GM21723 (cell line): ENCODE measurements around the gene GLIS2.

ENCODE experiments used
- ATAC-seq: cut with Tn5 transposase; IDR thresholded peaks from one replicate; pipeline ENCODE4 v1.9.1; 2021; ENCODE audit warnings: mild to moderate bottlenecking, moderate library complexity; ENCODE audit not compliant: unreplicated experiment

The GLIS2 gene

DNA sequence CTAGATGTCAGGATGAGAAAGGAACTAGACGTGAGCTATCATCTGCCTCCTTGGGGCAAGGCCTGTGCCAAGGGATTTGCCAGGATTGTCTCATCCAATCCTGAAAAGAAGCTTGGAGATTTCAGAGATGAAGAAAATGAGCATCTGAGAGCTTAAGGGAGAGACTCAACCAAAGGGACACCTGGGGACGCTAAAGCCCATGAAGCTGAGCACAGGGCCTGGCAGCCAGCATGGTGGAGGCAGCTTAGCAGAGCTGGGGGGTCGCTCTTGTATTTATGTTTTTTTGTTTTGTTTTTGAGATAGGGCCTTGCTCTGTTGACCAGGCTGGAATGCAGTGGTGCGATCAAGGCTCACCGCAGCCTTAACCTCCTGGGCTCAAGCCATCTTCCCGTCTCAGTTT lies 18.4 kb upstream of the GLIS2 start:
- no peak for ATAC-seq

DNA sequence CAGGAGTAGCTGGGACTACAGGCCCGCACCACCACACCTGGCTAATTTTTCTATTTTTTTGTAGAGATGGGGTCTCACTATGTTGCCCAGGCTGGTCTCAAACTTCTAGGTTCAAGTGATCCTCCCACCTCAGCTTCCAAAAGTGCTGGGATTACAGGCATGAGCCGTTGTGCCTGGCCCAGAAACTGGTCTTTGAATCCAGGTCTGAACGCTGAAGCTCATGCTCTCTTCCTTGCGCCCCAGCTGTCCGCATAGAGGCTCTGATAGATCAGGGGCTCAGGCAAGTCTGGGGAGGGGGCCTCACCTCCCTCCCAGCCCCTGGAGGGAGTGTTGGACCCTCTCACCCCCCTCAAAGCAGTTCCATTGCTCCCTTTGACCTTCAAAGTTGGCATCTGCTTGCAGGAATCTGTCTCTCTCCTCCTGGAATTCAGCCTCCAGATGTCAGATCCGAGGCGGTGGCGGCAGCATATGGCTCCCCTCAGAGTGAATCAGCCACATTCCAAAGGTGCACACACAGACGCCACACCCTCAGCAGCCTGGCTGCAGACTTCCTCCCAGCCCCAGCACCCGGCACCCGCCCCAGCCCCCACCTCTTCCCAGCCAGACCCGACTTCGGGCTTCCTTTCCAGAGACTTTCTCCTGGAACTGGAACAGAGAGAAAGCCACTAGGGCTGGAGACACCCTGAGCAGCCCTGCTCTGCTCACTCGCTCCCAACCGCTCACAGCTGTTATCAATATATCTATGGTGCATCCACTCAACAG lies 16.9 kb upstream of the GLIS2 start:
- ATAC-seq, result no peak

DNA sequence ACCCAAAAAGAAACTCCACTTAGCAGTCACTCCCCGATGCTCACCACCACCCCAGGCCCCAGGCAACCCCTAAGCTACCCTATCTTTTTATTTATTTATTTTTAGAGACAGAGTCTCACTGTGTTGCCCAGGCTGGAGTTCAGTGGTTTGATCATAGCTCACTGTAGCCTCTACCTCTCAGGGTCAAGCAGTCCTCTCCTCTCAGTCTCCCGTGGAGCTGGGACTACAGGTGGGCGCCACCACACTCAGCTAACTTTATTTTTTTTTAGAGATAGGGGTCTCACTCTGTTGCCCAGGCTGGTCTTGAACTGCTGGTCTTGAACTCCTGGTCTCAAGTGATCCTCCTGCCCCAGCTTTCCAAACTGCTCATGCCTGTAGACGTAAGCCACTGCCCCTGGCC lies 14.7 kb upstream of the GLIS2 start:
- no peak for ATAC-seq

DNA sequence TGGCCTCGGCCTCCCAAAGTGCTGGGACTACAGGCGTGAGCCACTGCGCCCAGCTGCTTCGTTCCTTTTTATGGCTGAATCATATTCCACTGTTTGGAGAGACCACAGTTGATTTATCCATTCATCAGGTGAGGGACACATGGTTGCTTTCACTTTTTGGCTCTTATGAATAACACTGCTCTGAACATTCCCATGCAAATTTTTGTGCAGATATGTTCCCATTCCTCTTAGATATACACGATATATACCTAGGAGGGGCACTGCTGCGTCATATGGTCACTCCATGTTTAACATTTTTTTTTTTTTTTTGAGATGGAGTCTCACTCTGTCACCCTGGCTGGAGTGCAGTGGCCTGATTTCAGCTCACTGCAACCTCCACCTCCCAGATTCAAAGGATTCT lies 13.9 kb upstream of the GLIS2 start:
- no peak for ATAC-seq

DNA sequence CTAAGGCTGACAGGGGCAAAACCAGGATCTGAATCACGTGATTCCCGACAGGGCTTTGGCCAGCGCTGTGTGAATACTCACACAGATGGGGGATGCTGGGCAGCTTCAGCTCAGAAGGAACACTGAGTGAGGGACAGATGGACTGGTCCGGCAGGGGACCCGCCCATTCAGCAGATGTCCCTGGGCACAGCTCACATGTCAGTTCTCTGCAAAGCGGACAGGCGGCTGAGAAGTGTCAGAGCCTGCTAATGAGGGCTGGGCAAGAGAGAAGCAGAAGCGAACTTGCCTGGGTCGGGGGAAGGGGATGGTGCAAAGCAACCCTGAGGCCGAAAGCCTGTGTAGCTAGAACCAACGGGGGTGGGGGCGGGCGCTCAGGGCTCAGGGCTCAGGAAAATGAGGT lies 11.9 kb upstream of the GLIS2 start:
- no peak for ATAC-seq

DNA sequence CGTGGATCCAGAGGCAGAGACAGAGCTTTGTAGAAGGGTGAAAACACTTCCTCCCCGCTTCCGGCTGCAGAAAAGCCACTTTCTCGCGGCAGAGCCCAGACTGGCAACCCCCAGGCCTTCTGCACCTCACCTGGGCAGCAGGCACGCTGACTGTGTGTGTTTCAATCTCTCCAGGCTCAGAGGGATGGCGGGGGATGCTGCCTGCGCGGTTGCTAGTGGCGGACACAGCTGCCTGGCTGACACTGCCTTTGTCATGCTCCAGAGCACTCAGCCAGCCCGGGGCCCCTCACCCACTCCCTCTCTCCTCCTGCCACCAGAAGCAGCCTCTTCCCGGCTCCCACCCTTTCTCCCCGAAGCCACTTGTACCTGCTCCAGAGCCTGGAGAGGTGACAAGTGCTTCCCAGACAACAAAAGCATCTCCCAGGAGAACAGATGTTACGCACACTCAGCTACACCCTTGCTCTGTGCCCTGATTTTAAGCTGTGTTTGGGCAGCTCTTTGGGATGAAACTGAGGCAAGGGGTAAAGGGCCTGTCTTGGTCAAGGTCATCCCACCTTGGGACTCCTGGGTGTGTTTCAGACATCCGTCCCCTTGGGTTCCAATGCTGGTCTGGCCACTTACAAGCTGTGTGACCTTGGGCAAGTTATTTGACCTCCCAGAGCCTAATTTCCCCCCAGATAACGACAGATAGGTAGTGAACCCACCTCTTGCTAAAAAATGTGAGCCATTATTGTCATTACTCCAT lies 9.2 kb upstream of the GLIS2 start:
- ATAC-seq, result no peak

DNA sequence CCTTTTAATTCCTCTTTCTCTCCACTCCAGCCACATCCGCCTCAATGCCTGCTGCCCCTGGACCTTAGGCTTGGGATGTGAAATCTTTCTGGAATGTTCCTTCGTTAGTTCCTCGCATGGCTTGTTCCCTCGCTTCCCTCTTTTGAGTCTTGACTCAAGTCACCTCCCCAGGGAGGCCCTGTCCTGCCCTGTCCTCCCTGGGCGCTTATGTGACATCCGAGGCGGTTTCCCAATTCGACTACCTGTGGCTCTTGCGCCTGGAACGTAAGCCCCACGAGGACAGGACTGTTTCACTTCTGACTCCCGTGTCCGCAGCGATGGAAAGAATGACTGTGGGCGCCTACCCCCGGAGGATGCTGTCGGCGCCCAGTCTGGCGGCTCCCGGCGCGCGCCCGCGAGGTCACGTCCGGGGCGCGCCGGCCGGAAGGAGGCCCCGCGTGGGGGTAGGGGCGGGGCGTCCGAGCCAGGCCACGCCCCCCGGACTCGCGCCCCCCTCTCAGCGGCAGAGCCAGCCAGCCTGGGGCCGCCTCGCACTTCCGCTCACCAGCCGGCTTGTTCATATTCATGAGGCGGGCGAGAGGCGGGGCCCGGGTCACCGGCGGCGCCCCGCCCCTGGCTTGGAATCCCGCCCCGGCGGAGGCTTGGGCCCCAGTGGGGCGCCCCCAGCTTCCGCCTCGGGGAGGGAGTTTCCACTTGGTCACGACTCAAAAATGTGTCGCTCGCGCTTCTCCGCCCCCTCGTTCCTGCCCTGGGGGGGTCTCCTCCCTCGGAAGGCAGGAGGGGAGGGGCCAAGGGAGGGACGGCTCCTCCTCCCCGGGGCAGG lies 8.4 kb upstream of the GLIS2 start:
- ATAC-seq, result peak; percentile 88

DNA sequence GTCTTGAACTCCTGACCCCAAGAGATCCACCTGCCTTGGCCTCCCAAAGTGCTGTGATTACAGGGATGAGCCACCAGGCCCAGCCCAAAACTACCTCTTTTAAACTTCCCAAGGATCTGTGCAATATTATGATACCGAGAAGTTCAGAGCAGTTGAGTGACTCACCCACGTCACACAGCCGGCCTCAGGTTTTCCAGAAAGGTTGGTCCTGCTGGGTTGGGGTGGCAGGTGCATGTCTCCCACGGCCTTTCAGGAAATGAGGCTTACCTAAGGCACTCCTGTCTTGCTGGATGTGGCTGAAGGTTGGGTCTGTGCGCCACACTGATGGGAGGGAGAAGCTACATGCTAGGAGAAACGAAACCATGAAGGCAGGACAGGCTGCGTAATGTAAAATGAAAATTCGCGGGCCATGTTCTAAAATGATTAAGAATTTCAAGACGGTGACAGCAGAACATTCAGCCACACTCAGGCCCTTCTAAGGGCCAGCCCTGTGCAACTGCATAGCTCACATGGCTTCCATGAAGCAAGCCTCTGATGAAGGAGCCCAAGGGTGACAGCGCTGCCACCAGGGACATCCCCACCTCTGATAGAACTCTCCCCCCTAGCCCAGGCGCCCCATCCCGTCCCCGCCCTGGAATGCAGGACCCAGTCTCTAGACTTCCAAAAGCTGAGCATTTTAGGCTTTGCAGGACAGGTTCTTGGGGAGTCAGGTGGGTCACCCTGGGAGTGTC lies 6.6 kb upstream of the GLIS2 start:
- ATAC-seq, result no peak

DNA sequence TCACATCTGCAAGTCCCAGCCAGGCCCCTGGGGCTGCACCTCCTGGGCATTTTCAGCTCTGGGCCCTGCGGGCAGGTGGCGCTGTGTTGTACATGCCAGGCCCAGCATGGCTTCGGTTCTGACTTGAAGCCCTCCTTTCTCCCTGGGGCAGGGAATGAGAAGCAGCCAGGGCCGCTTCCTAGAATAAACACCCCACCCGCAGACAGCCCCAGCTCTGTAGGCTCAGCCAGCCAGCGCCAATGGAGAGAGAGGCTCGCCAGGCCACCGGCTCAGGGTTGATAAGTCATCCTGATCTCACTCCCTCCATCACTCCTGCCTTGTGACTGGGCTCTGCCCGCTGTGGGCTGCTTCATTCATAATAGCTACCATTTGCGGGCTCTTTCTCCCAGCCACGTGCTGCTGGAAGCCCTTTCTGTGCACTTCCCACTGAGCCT lies 6.0 kb upstream of the GLIS2 start:
- ATAC-seq, result no peak

DNA sequence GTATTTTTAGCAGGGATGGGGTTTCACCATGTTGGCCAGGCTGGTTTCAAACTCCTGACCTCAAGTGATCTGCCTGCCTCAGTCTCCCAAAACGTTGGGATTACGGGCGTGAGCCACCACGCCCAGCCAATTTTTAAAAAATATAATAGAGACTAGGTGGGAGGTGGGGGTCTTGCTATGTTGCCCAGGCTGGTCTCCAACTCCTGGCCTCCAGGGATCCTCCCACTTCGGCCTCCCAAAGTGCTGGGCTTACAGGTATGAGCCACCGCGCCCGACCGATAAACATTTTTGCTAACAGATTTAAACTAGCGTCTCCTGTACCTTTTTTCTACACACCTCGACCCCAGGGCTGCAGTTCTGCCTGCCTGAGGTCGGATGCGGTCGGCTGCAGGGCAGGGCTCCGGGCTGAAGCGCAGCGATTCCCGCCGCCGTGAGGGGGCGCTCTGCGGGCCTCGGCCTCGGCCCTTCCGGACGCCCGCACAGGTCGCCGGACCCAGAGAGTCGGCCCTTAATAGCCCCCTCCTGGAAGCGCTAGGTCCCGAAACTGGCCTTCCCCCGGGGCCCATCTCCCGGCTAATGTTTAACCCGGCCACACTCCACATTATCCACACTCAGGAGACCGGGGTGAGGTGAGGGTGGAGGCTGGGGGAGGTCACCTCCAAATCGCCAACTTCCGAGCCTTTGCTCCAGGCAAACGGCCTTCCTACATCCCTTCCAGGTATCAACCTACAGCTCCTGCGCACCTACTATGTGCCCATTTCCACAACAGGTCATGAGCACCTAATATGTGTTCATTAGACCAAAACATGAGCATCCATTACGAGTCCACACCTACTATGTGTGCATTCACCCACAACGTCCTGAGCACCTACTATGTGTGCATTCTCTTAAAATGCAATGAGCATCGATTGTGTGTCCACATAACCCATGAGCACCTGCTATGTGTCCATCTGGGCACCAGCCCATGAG lies 2.0 kb upstream of the GLIS2 start:
- no peak for ATAC-seq

DNA sequence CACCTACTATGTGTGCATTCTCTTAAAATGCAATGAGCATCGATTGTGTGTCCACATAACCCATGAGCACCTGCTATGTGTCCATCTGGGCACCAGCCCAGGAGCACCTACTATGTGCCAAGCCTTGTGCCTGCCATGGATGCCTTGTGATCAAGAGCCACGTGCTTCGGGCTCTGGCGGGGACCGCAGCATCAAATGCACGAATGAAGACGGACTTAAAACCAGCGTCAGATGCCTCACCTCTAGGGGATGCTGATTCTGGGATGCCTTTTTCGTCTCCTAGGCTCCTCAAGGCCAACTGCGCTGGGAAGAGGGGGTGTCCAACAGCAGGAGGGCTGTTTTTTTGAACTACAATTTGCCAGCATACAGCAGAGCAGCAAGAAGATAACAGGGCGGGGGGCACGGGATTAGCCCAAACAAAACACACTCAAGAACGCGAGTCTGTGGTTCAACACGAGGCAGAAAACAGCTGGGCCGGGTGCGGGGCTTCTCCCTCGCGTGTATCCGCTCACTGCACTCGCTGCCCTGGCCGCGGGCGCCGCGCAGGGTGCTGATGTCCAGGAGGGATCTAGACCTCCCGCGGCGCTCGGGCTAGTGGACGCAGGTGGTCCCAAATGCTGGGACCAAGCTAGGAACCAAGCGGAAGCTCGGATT lies 1.2 kb upstream of the GLIS2 start:
- ATAC-seq, result no peak

DNA sequence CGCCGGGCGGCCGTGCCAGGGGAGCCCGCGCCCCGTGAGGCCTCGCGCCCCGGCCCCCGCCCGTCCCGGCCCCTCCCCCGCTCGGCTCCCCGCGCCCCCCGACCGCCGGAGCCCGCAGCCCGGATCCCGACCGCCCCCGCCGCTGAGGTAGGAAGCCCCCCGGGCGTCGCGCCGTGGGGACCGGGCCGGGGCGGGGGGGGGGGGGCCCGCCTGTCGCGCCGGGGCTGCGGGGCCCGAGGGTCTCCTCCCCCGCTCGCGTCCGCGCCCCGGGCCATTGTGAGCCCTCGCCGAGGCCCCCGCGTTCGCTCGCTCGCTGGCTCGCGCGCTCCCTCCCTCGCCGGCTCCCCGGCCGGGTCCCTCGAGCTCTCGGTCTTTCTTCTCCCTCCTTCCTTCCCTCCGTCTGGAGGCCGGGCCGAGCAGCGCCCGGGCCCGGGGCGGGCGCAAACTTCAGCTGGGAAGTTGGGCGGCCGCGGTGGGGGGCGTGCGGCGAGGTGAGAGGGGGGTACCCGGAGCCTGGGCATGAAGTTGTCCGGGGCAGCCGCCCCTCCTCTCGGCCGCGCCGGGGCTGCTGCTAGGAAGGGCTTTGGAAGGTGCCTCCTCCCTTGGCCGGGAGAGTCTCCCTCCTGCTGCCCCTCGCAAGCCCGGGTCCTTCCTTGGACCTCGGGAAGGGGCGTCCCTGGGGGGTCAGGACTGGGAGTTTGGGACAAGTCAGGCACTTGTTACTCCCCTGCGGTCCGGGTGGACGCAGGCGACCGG lies 419 bp downstream of the GLIS2 start:
- no peak for ATAC-seq

DNA sequence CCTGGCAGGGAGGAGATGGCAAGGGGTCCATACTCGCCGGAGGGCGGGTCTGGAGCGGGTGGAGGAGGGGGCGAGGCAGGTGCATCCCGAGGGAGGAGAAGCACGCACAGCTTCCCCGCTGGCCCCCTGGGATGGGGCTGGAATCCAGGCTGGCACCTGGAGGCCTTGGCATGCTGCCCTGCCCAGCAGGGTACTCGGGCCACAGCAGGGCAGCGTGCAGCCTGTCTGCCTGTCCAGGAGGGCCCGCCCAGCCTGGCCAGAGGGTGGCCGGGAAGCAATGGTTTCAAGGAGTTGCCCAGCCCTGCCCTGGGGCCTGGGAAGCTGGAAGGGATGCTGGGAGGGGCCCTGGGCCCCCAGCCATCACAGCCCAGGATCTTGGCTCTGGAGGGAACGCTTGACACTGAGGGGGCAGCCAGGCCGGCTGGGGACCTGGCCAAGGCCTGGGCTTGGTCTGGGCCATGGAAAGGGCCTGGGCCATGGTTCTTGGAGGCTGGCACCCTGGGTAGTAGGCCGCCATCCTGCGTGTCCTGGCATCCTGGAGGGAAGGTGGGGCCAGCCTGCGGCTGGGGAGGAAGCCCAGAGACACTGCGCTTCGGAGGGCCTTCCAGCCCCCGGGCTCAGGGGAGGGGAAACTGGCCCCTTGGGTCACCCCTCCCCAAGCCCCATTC lies 1.1 kb downstream of the GLIS2 start:
- ATAC-seq, result no peak

DNA sequence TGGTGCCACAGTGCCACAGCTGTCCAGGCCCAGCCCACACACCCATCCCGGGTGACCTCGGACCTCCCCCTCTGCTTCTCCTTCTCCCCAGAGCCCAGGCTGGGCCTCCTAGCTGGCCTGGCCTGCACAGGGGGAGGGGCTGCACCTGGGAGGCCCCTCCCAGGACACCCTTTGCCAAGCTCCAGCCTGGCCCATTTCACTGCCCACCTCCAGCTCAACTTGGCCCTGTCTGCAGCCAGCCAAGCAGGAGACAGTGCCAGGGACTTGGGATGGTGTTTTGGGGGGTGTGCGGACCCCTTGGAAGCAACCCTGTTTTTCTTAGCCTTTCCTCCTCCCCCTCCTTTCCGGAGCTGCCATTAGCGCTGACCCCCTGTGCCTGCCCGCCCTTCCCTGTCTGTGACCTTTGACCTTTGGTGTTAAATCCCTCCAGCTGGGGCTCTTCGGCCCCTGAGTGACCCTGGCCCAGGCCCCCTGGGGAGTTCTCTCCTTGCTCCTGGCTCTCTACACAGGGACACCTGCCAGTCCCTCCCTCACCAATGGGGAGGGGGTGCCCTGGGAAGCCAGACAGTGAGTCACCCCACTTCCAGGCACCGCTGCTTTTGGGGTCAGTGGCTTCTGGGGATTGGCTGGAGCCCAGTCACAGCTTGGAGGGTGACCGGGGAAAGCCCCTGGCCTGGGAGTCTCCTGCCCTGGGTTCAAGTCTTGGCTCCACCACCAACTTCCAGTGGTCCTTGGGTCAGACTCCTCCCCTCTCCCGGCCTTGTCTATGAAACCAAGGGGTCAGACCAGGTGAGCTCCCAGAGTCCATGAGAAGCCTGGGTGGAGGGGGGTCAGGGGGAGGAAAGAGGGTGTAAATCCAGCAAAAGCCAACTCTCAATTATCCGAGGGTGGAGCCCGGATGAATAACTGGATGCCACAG lies 1.9 kb downstream of the GLIS2 start:
- no peak for ATAC-seq

DNA sequence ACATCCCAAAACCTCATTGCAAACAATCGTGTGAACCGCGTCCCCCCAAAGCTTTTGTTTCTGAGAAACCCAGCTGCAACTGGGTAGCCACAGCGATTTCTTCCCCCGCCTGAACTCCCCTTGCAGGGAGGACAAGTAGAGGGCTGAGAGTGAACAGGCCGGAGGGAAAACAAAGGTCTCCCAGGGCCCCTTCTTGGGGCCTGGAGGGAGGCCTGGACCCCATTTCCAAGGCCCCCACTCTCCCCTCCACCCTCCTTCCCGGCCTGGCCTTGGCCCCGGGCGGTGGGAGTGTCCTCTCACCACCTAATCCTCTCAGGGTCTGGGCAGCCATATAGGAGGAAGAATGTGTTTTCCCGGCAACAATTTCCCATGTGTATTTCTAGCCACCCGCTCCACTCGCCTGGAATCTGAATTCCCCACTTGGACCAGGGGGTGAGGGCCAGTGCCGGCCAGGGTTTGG lies 2.6 kb downstream of the GLIS2 start:
- no peak for ATAC-seq

DNA sequence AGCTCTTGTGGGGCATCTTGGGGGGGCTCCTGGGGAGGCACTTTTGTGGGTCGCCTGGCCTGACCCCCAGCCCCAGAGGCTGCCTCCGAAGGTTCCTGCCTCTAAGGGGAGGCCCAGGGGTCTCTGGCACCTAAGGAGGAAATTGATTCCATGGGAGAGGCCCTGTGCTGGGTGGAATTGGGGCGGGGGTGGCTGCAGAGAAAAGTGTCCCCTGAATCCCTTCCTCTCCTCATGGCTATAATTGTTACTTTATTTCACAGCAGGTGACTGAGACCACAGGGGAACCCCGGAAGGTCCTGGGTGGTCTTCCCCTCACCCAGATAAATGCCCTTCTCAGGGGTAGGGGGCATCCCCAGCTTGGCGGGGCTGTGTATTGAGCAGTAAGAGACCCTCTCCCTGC lies 3.1 kb downstream of the GLIS2 start:
- no peak for ATAC-seq
